Measurements from ENCODE around the gene SPEM3. TPM values are rescaled to one million over a fixed set of nuclear protein-coding genes. Genes with fewer than 3 reads are reported as not detected.

Gene SPEM3
- total and polyA plus RNA-seq, 2 of the 13 experiments (the other 11 are each of a cell fraction or from before 2014, with no cell fraction given) = not detected

DNA sequence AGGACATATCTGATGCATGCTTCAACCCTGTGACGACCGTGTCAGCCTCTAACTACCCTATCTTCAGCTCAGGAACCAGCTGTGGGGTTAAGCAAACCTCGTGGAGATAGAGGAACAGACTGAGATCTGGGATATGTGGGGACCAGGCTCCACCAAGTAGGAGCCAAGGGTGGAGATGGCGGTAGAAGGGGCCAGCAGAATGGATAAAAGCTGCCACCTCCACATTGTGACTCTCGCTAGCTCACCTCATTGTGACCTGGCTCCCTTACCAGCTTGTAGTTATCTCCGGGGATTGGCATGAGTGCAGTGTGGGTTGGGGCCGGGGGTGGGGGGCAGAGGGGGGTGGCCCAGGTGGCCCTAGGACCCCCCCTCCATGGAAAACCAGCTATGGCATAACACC, 3.3 kb upstream of the SPEM3 start, which contains the start of gene SPEM2:
Gene SPEM2, plus strand, starts transcription at position 301 of the 400 bp plus-strand sequence. Its CDS starts 73 bp downstream, at position 374.
- intact Hi-C loops (cut with micrococcal nuclease; ENCODE audit: unreplicated experiment) = no loop called here
- FAIRE-seq (no peak), ATAC-seq (no peak), DNase-seq (ENCODE audit: low spot score) (no peak)
- peaks cover 3 to 6% of the 10 kb centered on the region in 2 experiments; a peak in 3 of 5 replicates for H3K27me3 ChIP-seq (ENCODE audit: control insufficient read depth in 1 of 2, insufficient read depth in 2 of 2, low read length in 2 of 2)
- no peak within 1 kb of the TSS for H3K27ac ChIP-seq (ENCODE audit: extremely low read length, insufficient read depth, low read length)
- no peak within 1 kb of the TSS for H3K4me3 ChIP-seq (replicated peaks in 1 of 3; ENCODE audit: insufficient read depth in 1 of 3, low read depth in 2 of 3, low read length in 3 of 3)
- H3K9me3 ChIP-seq (ENCODE audit: low read length) = no peaks in the 10 kb centered on the region
- H2AFZ ChIP-seq (ENCODE audit: low read length) = no peak within 1 kb of the TSS
- H3K4me1 ChIP-seq (ENCODE audit: insufficient read depth, low read length) = peaks cover 15% of the 10 kb centered on the region
- POLR2A ChIA-PET = interaction anchor here (0.8 kb wide), 1 partner anchor 22 kb away, joined by 3 read pairs; the partner anchor contains the start of gene TMEM256
- WGBS (ENCODE audit: low lambda C conversion rate) = 53% methylated on average over 2 of the region's 7 CpGs
- H3K36me3 ChIP-seq (replicated peaks in 1 of 2; ENCODE audit: control insufficient read depth in 1 of 2, insufficient read depth in 2 of 2, low read length in 2 of 2) = no peaks in the 10 kb centered on the region
- TF ChIP-seq, protein P1, sequence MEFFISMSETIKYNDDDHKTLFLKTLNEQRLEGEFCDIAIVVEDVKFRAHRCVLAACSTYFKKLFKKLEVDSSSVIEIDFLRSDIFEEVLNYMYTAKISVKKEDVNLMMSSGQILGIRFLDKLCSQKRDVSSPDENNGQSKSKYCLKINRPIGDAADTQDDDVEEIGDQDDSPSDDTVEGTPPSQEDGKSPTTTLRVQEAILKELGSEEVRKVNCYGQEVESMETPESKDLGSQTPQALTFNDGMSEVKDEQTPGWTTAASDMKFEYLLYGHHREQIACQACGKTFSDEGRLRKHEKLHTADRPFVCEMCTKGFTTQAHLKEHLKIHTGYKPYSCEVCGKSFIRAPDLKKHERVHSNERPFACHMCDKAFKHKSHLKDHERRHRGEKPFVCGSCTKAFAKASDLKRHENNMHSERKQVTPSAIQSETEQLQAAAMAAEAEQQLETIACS (CRISPR knock-in tag; IDR thresholded peaks at IDR 0.05) = no peak
- H3K9ac ChIP-seq (ENCODE audit: insufficient read depth, low read depth, low read length) = no peak within 1 kb of the TSS
- CTCF ChIA-PET (ENCODE audit: low intra/inter-chr PET ratio, low total read pairs) = no interaction called here
- H4K20me1 ChIP-seq (ENCODE audit: insufficient read depth, low read length) = no peaks in the 10 kb centered on the region
- H3K79me2 ChIP-seq (ENCODE audit: insufficient read depth, low read length) = no peaks in the 10 kb centered on the region
- in situ Hi-C loops (cut with HindIII; ENCODE audit: extremely low pct_ligation_motif_present, low pct_unique_long_range_greater_than_20kb) = no loop called here
- no peak within 1 kb of the TSS for H3K4me2 ChIP-seq (ENCODE audit: low read depth, low read length)
- no TSS peak for BruUV-seq (replicated peaks)

DNA sequence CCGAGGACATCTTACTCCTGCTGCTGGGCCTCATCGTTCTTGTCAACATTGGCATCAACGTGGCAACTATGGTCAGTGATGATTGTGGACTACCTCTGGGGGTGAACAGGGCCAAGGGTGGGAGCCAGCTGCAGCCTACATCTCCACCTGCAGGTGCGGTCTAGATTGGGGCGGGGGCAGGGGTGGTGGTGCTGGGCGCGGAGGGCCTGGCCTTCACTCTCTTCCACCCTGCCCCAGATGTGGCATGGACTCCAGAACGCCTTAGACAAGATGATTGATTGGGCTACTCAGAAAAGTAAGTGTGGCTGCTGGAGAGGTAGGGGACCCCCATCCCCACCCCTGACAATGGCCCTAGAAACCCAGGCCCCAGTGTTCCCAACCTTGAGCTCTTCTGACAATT, 2.9 kb upstream of the SPEM3 start:
- DNase-seq (ENCODE audit: low spot score) = no peak
- Histone ChIP-seq H2AFZ (ENCODE audit: low read length) (no peak overlapping the region), H3K27ac (ENCODE audit: extremely low read length, insufficient read depth, low read length) (no peak overlapping the region), H3K4me3 (replicated peaks in 1 of 3; ENCODE audit: insufficient read depth in 1 of 3, low read depth in 2 of 3, low read length in 3 of 3) (no peak overlapping the region), H3K79me2 (ENCODE audit: insufficient read depth, low read length) (no peaks in the 10 kb centered on the region), H3K9me3 (ENCODE audit: low read length) (no peaks in the 10 kb centered on the region), H3K36me3 (replicated peaks in 1 of 2; ENCODE audit: control insufficient read depth in 1 of 2, insufficient read depth in 2 of 2, low read length in 2 of 2) (no peaks in the 10 kb centered on the region), H3K4me1 (ENCODE audit: insufficient read depth, low read length) (peaks cover 10% of the 10 kb centered on the region), H3K27me3 (ENCODE audit: control insufficient read depth in 1 of 2, insufficient read depth in 2 of 2, low read length in 2 of 2) (peaks cover 3% of the 10 kb centered on the region in 2 experiments; a peak in 3 of 5 replicates), H3K9ac (ENCODE audit: insufficient read depth, low read depth, low read length) (no peak overlapping the region), H4K20me1 (ENCODE audit: insufficient read depth, low read length) (no peaks in the 10 kb centered on the region), H3K4me2 (ENCODE audit: low read depth, low read length) (no peak overlapping the region)
- in situ Hi-C loops (cut with HindIII; ENCODE audit: extremely low pct_ligation_motif_present, low pct_unique_long_range_greater_than_20kb) (no loop called here), intact Hi-C loops (cut with micrococcal nuclease; ENCODE audit: unreplicated experiment) (no loop called here)
- ChIA-PET POLR2A (interaction anchor here (0.8 kb wide), 1 partner anchor 22 kb away, joined by 3 read pairs; the partner anchor contains the start of gene TMEM256), CTCF (ENCODE audit: low intra/inter-chr PET ratio, low total read pairs) (no interaction called here)
- no peak for FAIRE-seq
- BruUV-seq (replicated peaks) = no TSS peak
- WGBS (ENCODE audit: low lambda C conversion rate) = 90% methylated on average over 4 of the region's 8 CpGs
- ATAC-seq = no peak
- TF ChIP-seq, protein P2, sequence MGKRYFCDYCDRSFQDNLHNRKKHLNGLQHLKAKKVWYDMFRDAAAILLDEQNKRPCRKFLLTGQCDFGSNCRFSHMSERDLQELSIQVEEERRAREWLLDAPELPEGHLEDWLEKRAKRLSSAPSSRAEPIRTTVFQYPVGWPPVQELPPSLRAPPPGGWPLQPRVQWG (CRISPR knock-in tag; IDR thresholded peaks at IDR 0.05; ENCODE audit: borderline replicate concordance, low read depth) = no peak
- no peak for TF ChIP-seq ZFYVE20 (CRISPR knock-in tag; IDR thresholded peaks at IDR 0.05; ENCODE audit: borderline replicate concordance, low read depth)
- TF ChIP-seq HNRNPUL1 (IDR thresholded peaks at IDR 0.05; ENCODE audit: low read depth, low read length) = no peak
- TF ChIP-seq ZNF30 (CRISPR knock-in tag; IDR thresholded peaks at IDR 0.05) = no peak
- no peak for TF ChIP-seq NFYB (CRISPR knock-in tag; IDR thresholded peaks at IDR 0.05)
- no peak for TF ChIP-seq NR2C2 (CRISPR knock-in tag; IDR thresholded peaks at IDR 0.05; ENCODE audit: borderline replicate concordance)
- TF ChIP-seq ERF (CRISPR knock-in tag; IDR thresholded peaks at IDR 0.05) = no peak
- TF ChIP-seq, protein P3, sequence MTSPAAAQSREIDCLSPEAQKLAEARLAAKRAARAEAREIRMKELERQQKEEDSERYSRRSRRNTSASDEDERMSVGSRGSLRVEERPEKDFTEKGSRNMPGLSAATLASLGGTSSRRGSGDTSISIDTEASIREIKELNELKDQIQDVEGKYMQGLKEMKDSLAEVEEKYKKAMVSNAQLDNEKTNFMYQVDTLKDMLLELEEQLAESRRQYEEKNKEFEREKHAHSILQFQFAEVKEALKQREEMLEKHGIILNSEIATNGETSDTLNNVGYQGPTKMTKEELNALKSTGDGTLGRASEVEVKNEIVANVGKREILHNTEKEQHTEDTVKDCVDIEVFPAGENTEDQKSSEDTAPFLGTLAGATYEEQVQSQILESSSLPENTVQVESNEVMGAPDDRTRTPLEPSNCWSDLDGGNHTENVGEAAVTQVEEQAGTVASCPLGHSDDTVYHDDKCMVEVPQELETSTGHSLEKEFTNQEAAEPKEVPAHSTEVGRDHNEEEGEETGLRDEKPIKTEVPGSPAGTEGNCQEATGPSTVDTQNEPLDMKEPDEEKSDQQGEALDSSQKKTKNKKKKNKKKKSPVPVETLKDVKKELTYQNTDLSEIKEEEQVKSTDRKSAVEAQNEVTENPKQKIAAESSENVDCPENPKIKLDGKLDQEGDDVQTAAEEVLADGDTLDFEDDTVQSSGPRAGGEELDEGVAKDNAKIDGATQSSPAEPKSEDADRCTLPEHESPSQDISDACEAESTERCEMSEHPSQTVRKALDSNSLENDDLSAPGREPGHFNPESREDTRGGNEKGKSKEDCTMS (CRISPR knock-in tag; conservative IDR thresholded peaks at IDR 0.05) = no peak

Data from HepG2 (cell line).